ENCODE data around the gene KATNBL1.
A peak's percentile ranks its signal among the peaks of the same experiment; 100 is the strongest.

KATNBL1 gene

DNA sequence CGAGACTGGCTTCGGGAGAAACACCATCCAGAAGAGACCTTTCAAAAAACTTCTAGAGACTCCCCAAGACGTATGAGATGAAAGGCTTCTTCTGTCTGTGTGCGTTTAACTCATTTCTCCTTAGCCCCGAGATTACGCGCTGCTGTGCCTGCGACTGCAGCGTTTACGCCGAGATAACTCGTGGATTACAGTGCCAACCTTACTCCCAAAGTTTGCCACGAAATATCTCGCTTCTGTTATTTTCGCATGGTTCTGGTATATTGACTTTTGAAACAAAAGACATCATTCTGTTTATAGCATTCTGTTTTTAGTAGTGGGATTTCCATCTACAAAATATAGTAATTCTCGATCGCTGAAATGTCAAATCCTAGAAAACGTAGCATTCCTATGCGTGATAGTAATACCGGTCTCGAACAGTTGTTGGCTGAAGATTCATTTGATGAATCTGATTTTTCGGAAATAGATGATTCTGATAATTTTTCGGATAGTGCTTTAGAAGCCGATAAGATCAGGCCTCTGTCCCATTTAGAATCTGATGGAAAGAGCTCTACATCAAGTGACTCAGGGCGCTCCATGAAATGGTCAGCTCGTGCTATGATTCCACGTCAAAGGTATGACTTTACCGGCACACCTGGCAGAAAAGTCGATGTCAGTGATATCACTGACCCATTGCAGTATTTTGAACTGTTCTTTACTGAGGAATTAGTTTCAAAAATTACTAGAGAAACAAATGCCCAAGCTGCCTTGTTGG lies 107.5 kb downstream of the KATNBL1 start:
- TF ChIP-seq POLR2AphosphoS5 (IDR thresholded peaks at IDR 0.05; ENCODE audit: borderline replicate concordance, low read depth, low read length) (no peak), FOXP2 (optimal IDR thresholded peaks at IDR 0.05; ENCODE audit: control extremely low read depth, extremely low read length, insufficient read depth) (no peak), EZH2 (IDR thresholded peaks at IDR 0.05) (no peak)
- Histone ChIP-seq H3K9me3 (ENCODE audit: low read depth, low read length) (no peaks in the 10 kb centered on the region), H3K9ac (ENCODE audit: insufficient read length) (peak overlapping the region; percentile 79), H3K36me3 (ENCODE audit: insufficient read depth, low read length) (no peaks in the 10 kb centered on the region), H3K27ac (peak overlapping the region; percentile 71; the same call in 1 of the 2 replicates), H3K4me3 (peak overlapping the region; percentile 96)
- DNase-seq (ENCODE audit: low read depth, low spot score): no peak

DNA sequence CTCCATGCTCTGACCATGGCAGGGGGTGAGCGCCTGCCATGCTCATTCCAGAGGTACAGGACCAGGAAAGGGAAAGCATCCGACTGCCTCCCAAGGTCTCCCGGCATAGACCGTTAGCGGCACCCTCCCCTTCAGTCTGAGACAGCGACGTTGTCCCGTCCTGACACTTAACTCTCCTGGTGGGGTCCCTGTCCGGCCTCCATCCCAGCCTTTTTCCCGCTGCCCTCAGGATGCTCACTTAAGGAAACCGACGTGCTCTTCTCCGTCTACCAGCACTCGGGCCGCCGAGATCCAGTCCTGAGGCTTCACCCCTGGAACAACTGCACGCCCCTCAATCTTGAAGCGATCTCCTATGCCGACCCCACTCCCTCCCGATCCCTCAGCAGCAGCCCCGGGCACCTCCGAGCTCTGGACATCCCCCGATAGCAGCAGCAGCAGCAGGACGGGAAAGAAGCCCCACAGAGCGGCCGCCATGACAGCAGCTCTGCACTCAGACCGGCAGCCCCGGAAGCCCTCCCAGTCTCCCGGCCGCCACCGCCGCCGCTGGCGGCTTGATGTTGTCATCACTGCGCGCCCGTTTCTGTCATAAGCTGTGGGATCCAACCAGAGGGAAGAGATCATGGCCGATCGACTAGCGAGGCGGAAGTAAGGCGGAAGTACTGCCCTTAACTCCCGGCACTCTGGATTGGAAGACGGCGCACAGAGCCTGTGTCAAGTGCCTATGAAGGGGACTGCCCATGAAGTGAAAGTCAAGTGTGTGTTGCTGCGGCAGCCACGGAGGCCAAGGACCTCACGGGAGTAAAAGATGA lies 108.3 kb downstream of the KATNBL1 start, which contains the start of the genes EMC7 and PGBD4:
Gene EMC7, minus strand, starts transcription at position 497 of the 809 bp plus-strand sequence. Its CDS starts 23 bp downstream, at position 474.
Gene PGBD4, plus strand, starts transcription at position 718 of the 809 bp plus-strand sequence. CDS start 449 bp downstream, outside the sequence.
- Histone ChIP-seq H3K27ac (peak within 1 kb of the TSS; percentile 71; the same call in 1 of the 2 replicates), H3K9me3 (ENCODE audit: low read depth, low read length) (no peaks in the 10 kb centered on the region), H3K9ac (ENCODE audit: insufficient read length) (peak within 1 kb of the TSS; percentile 88), H3K4me3 (peak within 1 kb of the TSS; percentile 96), H3K36me3 (ENCODE audit: insufficient read depth, low read length) (no peaks in the 10 kb centered on the region)
- TF ChIP-seq POLR2AphosphoS5 (IDR thresholded peaks at IDR 0.05; ENCODE audit: borderline replicate concordance, low read depth, low read length) (peak; percentile 87), EZH2 (IDR thresholded peaks at IDR 0.05) (no peak), FOXP2 (optimal IDR thresholded peaks at IDR 0.05; ENCODE audit: control extremely low read depth, extremely low read length, insufficient read depth) (peak; percentile 26)
- DNase-seq (ENCODE audit: low read depth, low spot score): peak; percentile 96

- Histone ChIP-seq H3K4me3 (peak overlapping the region; percentile 96; the same call in 1 of the 2 replicates), H3K36me3 (ENCODE audit: insufficient read depth, low read length) (peaks cover 4% of the 10 kb centered on the region), H3K9me3 (ENCODE audit: low read depth, low read length) (no peaks in the 10 kb centered on the region), H3K27ac (no peak overlapping the region), H3K9ac (ENCODE audit: insufficient read length) (peak overlapping the region; percentile 88)
- no peak for TF ChIP-seq EZH2 (IDR thresholded peaks at IDR 0.05)
- no peak for TF ChIP-seq POLR2AphosphoS5 (IDR thresholded peaks at IDR 0.05; ENCODE audit: borderline replicate concordance, low read depth, low read length)
- no peak for TF ChIP-seq FOXP2 (optimal IDR thresholded peaks at IDR 0.05; ENCODE audit: control extremely low read depth, extremely low read length, insufficient read depth)
- DNase-seq (ENCODE audit: low read depth, low spot score): no peak
Measured at GRCh38 chr15:34099914-34100313, 110.0 kb downstream of the KATNBL1 start.

Data from SK-N-MC (cell line).